Right lobe of liver (tissue), 4 donors: ENCODE results near the gene ASB4.

ENCODE experiments used
- POLR2A ChIP-seq: fragments of 450-650 bp; IDR thresholded peaks from one replicate; pipeline ENCODE4 v1.6.1; 2017; ENCODE audit warnings: antibody characterized with exemption, mild to moderate bottlenecking
- TF ChIP-seq, protein P1 (sequence below), 4 donors: fragments of 200-600 bp in 3 of 4; fragments of 450-650 bp in 1 of 4; IDR thresholded peaks; one replicate each; pipeline versions ENCODE4 v1.5.1 to v1.8.0; 2016 to 2022; ENCODE audit warnings: antibody characterized with exemption in 4 of 4, mild to moderate bottlenecking in 2 of 4
- donor health status: DM: no; HTN: no; CAD: no.
- donor health status: DM: no; HTN: no; CAD: no.
- donor health status: DM: no; HTN: yes; CAD: no.

- no peak for TF ChIP-seq POLR2A
- TF ChIP-seq, protein P1, sequence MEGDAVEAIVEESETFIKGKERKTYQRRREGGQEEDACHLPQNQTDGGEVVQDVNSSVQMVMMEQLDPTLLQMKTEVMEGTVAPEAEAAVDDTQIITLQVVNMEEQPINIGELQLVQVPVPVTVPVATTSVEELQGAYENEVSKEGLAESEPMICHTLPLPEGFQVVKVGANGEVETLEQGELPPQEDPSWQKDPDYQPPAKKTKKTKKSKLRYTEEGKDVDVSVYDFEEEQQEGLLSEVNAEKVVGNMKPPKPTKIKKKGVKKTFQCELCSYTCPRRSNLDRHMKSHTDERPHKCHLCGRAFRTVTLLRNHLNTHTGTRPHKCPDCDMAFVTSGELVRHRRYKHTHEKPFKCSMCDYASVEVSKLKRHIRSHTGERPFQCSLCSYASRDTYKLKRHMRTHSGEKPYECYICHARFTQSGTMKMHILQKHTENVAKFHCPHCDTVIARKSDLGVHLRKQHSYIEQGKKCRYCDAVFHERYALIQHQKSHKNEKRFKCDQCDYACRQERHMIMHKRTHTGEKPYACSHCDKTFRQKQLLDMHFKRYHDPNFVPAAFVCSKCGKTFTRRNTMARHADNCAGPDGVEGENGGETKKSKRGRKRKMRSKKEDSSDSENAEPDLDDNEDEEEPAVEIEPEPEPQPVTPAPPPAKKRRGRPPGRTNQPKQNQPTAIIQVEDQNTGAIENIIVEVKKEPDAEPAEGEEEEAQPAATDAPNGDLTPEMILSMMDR (IDR thresholded peaks at IDR 0.05) = peak in 1 of 4 donors; percentile 11
Observed at GRCh38 chr7:95546647-95547046, 60.9 kb downstream of the ASB4 start.
